Body of pancreas (tissue), 4 donors: ENCODE measurements around the gene SAMD7. TPM values are rescaled to one million over a fixed set of nuclear protein-coding genes. Genes with fewer than 3 reads are reported as not detected.

ENCODE experiments used
- ATAC-seq: fragments of 150-250 bp; one replicate; pipeline ENCODE4 v1.9.1; 2016
- DNase-seq, 4 donors: peaks; one replicate each; pipeline ENCODE4 v3.0.0-alpha.2; 2019
- H3K27ac ChIP-seq, 4 donors: fragments of 200-600 bp; sonication (generic); 1 replicate in 3 of 4; 2 replicates in 1 of 4; pipeline versions ENCODE4 v1.5.1 to v1.6.1; 2016 to 2019; ENCODE audit warnings: mild to moderate bottlenecking in 1 of 4, mixed read lengths in 1 of 4, moderate library complexity in 1 of 4
- H3K27me3 ChIP-seq, 2 donors: fragments of 200-600 bp; sonication (generic); one replicate each; pipeline ENCODE4 v1.6.0; 2016; ENCODE audit warnings: mild to moderate bottlenecking in 1 of 2
- H3K36me3 ChIP-seq, 2 donors: fragments of 200-600 bp; sonication (generic); replicated peaks in 1 of 2; 2 replicates each; pipeline ENCODE4 v1.5.1; 2016; ENCODE audit warnings: low read depth in 2 of 2; ENCODE audit not compliant: insufficient read depth in 1 of 2
- H3K4me1 ChIP-seq: fragments of 200-600 bp; sonication (generic); one replicate; pipeline ENCODE4 v1.6.0; 2016
- H3K4me3 ChIP-seq, 2 donors: fragments of 200-600 bp; sonication (generic); 1 replicate in 1 of 2; 2 replicates in 1 of 2; pipeline ENCODE4 v1.5.1; 2016 to 2019
- H3K9me3 ChIP-seq, 3 donors: fragments of 200-600 bp; sonication (generic); 1 replicate in 2 of 3; 2 replicates in 1 of 3; pipeline ENCODE4 v1.5.1; 2016
- POLR2A ChIP-seq, 3 donors: fragments of 450-650 bp; IDR thresholded peaks; one replicate each; pipeline ENCODE4 v1.6.1; 2016; ENCODE audit warnings: antibody characterized with exemption in 3 of 3, mild to moderate bottlenecking in 2 of 3
- WGBS, 2 donors: methylation state at CpG; one replicate each; pipeline ENCODE4 v1.1.5; 2017; 5-methylcytosine and 5-hydroxymethylcytosine counted together
- intact Hi-C: fragments of 100-400 bp; cut with DNase I; formaldehyde crosslinking; loops from one replicate; pipeline ENCODE4 v1.15.1; 2023
- total RNA-seq, 2 donors: library from RNA; depleted of rRNA; stranded (reverse); fragments of >200 nt; gene quantifications; one replicate each; pipeline ENCODE4 v1.1.0, GENCODE V29; 2016
- TF ChIP-seq, protein P1 (sequence below), 7 experiments: fragments of 450-650 bp in 4 of 7; fragments of 200-600 bp in 3 of 7; sonication (generic) in 3 of 7; IDR thresholded peaks; one replicate each; pipeline ENCODE4 v1.5.1; 2016 to 2019; ENCODE audit warnings: antibody characterized with exemption in 7 of 7

SAMD7 gene
- total RNA-seq, 2 donors from 2014 or later: not detected

DNA sequence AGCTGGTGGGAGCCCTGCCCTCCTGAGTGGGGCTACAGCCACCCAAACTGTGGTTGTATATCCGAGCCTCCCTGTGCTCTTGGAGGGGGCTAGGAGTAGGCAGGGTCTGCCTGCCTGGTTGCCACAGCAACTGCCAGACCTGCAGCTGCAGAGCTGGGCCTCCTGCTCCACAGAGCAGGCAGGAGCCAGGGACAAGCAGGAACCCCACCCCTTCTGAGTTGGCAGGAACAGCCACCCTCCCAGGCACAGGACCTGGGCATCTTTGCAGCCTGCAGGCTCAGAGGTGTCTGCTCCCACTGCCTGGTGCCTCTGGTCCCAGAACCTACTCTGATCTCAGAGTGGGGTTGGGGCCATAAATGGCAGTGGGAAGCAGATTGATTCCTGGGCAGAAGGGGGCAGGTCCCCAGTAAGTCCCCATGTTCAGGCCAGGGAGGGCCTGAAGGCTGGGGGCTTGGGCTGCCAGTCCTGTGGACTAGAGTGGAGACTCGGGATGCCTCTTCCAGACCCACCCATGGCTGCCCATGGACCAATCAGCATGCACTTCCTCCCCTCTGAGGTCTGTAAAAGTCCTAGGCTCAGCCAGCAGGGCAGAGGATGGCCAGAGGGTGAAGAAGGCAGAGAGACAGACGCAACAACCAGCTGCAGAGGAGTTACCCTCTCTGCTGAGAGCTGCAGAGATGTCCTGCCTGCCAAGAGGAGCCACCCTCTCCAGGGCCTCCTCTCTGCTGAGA lies 31.4 kb upstream of the SAMD7 start:
- DNase-seq: no peak
- intact Hi-C loops: no loop called here
- WGBS, 2 donors: 66 to 80% methylated on average over 2 to 3 of the region's 3 CpGs
- H3K4me1 ChIP-seq: no peaks in the 10 kb centered on the region
- H3K4me3 ChIP-seq: no peak overlapping the region
- H3K9me3 ChIP-seq: no peaks in the 10 kb centered on the region
- no peak overlapping the region for H3K27ac ChIP-seq
- no peaks in the 10 kb centered on the region for H3K27me3 ChIP-seq
- TF ChIP-seq, protein P1, sequence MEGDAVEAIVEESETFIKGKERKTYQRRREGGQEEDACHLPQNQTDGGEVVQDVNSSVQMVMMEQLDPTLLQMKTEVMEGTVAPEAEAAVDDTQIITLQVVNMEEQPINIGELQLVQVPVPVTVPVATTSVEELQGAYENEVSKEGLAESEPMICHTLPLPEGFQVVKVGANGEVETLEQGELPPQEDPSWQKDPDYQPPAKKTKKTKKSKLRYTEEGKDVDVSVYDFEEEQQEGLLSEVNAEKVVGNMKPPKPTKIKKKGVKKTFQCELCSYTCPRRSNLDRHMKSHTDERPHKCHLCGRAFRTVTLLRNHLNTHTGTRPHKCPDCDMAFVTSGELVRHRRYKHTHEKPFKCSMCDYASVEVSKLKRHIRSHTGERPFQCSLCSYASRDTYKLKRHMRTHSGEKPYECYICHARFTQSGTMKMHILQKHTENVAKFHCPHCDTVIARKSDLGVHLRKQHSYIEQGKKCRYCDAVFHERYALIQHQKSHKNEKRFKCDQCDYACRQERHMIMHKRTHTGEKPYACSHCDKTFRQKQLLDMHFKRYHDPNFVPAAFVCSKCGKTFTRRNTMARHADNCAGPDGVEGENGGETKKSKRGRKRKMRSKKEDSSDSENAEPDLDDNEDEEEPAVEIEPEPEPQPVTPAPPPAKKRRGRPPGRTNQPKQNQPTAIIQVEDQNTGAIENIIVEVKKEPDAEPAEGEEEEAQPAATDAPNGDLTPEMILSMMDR (IDR thresholded peaks at IDR 0.05): no peak
- TF ChIP-seq POLR2A (IDR thresholded peaks at IDR 0.05): no peak
- ATAC-seq: no peak
- H3K36me3 ChIP-seq: no peaks in the 10 kb centered on the region

DNA sequence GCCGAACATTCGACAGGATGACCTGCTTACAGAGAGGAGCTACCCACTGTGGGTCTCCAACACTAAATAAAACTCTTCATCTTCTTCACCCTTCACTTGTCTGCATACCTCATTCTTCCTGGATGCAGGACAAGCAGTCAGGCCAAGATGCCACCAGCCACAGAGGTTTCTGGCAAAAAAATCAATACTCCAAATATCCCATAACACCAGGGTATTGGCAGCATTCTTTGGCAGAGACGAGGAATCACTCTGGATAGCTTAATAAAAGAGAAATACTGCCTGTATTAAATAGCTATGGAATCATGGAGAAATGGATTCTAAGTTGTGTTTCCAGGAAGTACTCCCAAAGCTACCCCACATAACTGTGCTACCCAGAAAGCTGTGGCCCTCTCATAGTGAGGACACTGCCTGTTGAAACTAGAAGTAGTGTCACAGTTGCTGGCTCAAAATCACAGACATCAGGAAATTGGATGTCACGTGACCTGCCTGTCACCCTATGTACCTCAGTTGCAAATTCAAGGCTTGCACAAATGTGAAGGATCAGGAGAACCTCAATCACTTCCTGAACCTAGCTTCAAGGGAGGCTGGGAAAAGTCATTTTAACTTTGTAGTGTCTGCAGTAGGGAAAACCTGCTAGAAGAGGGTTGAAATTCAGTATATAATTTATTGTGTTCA lies 30.7 kb upstream of the SAMD7 start:
- WGBS, 2 donors: 73 to 82% methylated on average over 4 of the region's 4 CpGs
- TF ChIP-seq, protein P1 (IDR thresholded peaks at IDR 0.05): no peak
- H3K36me3 ChIP-seq: no peaks in the 10 kb centered on the region
- H3K4me1 ChIP-seq: no peaks in the 10 kb centered on the region
- no peak overlapping the region for H3K27ac ChIP-seq
- H3K9me3 ChIP-seq: no peaks in the 10 kb centered on the region
- DNase-seq (no peak), ATAC-seq (no peak)
- H3K27me3 ChIP-seq: no peaks in the 10 kb centered on the region
- H3K4me3 ChIP-seq: no peak overlapping the region
- intact Hi-C loops: no loop called here

DNA sequence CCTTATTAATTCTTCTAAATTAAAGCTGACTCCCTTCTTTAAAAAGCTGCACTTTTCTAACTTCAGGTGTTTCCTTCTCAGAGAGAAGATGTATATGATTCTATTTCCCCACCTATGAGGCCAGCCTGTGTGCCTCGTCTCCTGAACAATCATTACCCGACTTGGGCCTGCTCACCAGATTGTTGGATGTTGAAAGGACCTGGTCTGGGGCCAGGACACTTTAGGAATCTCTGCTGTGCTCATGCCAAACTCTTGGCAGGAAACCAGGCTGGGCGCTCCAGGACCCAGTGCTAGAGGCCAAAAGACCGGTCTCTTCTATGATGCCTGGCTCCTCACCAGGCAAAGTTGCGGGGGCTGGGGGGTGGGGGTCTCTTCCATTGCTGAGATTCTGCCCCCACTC lies 24.7 kb upstream of the SAMD7 start:
- H3K36me3 ChIP-seq: no peaks in the 10 kb centered on the region
- H3K4me1 ChIP-seq: no peaks in the 10 kb centered on the region
- TF ChIP-seq, protein P1 (IDR thresholded peaks at IDR 0.05): no peak
- no peak for TF ChIP-seq POLR2A (IDR thresholded peaks at IDR 0.05)
- H3K9me3 ChIP-seq: no peaks in the 10 kb centered on the region
- intact Hi-C loops: no loop called here
- no peak overlapping the region for H3K27ac ChIP-seq
- DNase-seq (peak; percentile 41 to 72 (median 62)), ATAC-seq (peak; percentile 50)
- 39 to 42% methylated on average over 4 to 5 of the region's 5 CpGs for WGBS, 2 donors
- no peaks in the 10 kb centered on the region for H3K27me3 ChIP-seq
- H3K4me3 ChIP-seq: no peak overlapping the region

DNA sequence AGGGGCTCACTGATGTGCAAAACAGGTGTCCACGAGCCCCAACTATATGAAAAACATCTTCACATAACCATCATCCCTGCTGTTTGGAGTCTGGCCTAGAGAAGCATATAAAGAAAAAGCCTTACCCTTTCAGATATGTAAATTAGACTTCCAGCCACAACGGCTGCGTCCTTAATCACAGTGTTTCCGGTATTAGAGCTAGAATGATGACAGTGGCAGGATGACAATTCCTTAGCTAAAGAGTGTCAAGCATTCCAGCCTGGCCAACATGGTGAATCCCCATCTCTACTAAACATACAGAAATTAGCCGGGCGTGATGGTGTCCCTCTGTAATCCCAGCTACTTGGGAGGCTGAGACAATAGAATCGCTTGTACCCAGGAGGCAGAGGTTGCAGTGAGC lies 19.5 kb upstream of the SAMD7 start:
- TF ChIP-seq, protein P1 (IDR thresholded peaks at IDR 0.05): no peak
- no peak for TF ChIP-seq POLR2A (IDR thresholded peaks at IDR 0.05)
- Histone ChIP-seq H3K36me3 (no peaks in the 10 kb centered on the region), H3K4me3 (no peak overlapping the region), H3K27me3 (no peaks in the 10 kb centered on the region), H3K9me3 (no peaks in the 10 kb centered on the region), H3K4me1 (no peaks in the 10 kb centered on the region), H3K27ac (no peak overlapping the region)
- DNase-seq (no peak), ATAC-seq (no peak)
- intact Hi-C loops: no loop called here
- WGBS, 2 donors: 80 to 89% methylated on average over 7 of the region's 7 CpGs
